Fibroblast of peridontal ligament (primary cell): ENCODE data around the gene APMAP.
A peak's percentile ranks its signal among the peaks of the same experiment; 100 is the strongest.

ENCODE experiments used
- DNase-seq: peaks from one replicate; pipeline ENCODE4 v3.0.0-alpha.2; 2010; ENCODE audit errors: extremely low read depth

Gene APMAP

GRCh38 chr20:25024171-25024570 lies 31.6 kb upstream of the APMAP start:
- no peak for DNase-seq

- no peak for DNase-seq
Observed at GRCh38 chr20:25023356-25023755, 30.8 kb upstream of the APMAP start.

- no peak for DNase-seq
Observed at GRCh38 chr20:25022680-25023079, 30.1 kb upstream of the APMAP start.

- DNase-seq, result no peak
Observed at GRCh38 chr20:25021336-25021735, 28.8 kb upstream of the APMAP start.

- DNase-seq, result no peak
Observed at GRCh38 chr20:25020901-25021301, 28.4 kb upstream of the APMAP start.

GRCh38 chr20:25020345-25020744 lies 27.8 kb upstream of the APMAP start:
- no peak for DNase-seq

- DNase-seq, result no peak
Observed at GRCh38 chr20:25019381-25020155, 27.0 kb upstream of the APMAP start.

- DNase-seq, result no peak
Observed at GRCh38 chr20:25018841-25019240, 26.3 kb upstream of the APMAP start.

- DNase-seq, result no peak
Observed at GRCh38 chr20:25018425-25018824, 25.9 kb upstream of the APMAP start.

- DNase-seq, result no peak
Observed at GRCh38 chr20:25017257-25017803, 24.8 kb upstream of the APMAP start.

GRCh38 chr20:25016471-25016870 lies 23.9 kb upstream of the APMAP start:
- no peak for DNase-seq

- no peak for DNase-seq
Observed at GRCh38 chr20:25015986-25016385, 23.4 kb upstream of the APMAP start.

- DNase-seq, result no peak
Observed at GRCh38 chr20:25014816-25015215, 22.3 kb upstream of the APMAP start.

- DNase-seq, result no peak
Observed at GRCh38 chr20:25013478-25014380, 21.2 kb upstream of the APMAP start.

GRCh38 chr20:25012616-25013189 lies 20.2 kb upstream of the APMAP start:
- DNase-seq, result no peak

GRCh38 chr20:25011831-25012241 lies 19.3 kb upstream of the APMAP start:
- DNase-seq, result no peak

- DNase-seq, result no peak
Observed at GRCh38 chr20:25011261-25011660, 18.7 kb upstream of the APMAP start.

- DNase-seq, result peak; percentile 40
Observed at GRCh38 chr20:25009218-25010145, 16.9 kb upstream of the APMAP start.

- DNase-seq, result no peak
Observed at GRCh38 chr20:25008388-25009217, 16.1 kb upstream of the APMAP start.
